GM12874 (cell line): Measurements from ENCODE around the gene ISOC2.
"Not testable (repeated sequence)": the region's sequence is repeated elsewhere in the genome, so short reads cannot be mapped to it uniquely, and the experiment has no call there.

Experiments used
- CTCF ChIP-seq: IDR thresholded peaks from 2 replicates; pipeline ENCODE4 v1.5.1; 2011; ENCODE audit warnings: low read depth, mild to moderate bottlenecking, control low read depth, low read length, moderate library complexity; ENCODE audit not compliant: insufficient read depth

The ISOC2 gene

GRCh38 chr19:55419624-55420236, 41.7 kb downstream of the ISOC2 start:
- no peak for TF ChIP-seq CTCF

GRCh38 chr19:55419103-55419502, 42.3 kb downstream of the ISOC2 start:
- TF ChIP-seq CTCF, result no peak

GRCh38 chr19:55418185-55418584, 43.3 kb downstream of the ISOC2 start:
- TF ChIP-seq CTCF, result peak; percentile 68

- no peak for TF ChIP-seq CTCF
These were observed 51.3 kb downstream of the ISOC2 start for GRCh38 chr19:55410168-55410567.

GRCh38 chr19:55408533-55408872, 52.9 kb downstream of the ISOC2 start:
- no peak for TF ChIP-seq CTCF

- TF ChIP-seq CTCF, result no peak
These were observed 53.5 kb downstream of the ISOC2 start for GRCh38 chr19:55407800-55408532.

- not testable (repeated sequence) for TF ChIP-seq CTCF
These were observed 54.0 kb downstream of the ISOC2 start, which contains the start of gene UBE2S for GRCh38 chr19:55407550-55407799. Gene UBE2S (minus strand): TSS chr19:55407788. CDS start chr19:55407589, 199 bp downstream.
